Transverse colon (tissue), 4 donors: ENCODE measurements around the gene EHMT2.

Experiments used
- CTCF ChIP-seq, 5 experiments: fragments of 200-600 bp in 3 of 5; fragments of 450-650 bp in 2 of 5; sonication (generic) in 3 of 5; IDR thresholded peaks; 1 replicate in 2 of 5; 2 replicates in 3 of 5; pipeline ENCODE4 v1.5.1; 2016 to 2017; ENCODE audit warnings: antibody characterized with exemption in 5 of 5, inconsistent platforms in 3 of 5, mild to moderate bottlenecking in 2 of 5, moderate library complexity in 1 of 5
- EP300 ChIP-seq: sonication (generic); formaldehyde crosslinking; IDR thresholded peaks from one replicate; pipeline ENCODE4 v1.6.1; 2017; ENCODE audit warnings: antibody characterized with exemption, low read depth
- POLR2A ChIP-seq: fragments of 450-650 bp; IDR thresholded peaks from one replicate; pipeline ENCODE4 v1.6.1; 2016; ENCODE audit warnings: antibody characterized with exemption, mild to moderate bottlenecking, moderate library complexity
- POLR2AphosphoS5 ChIP-seq, 3 donors: sonication (generic); formaldehyde crosslinking; IDR thresholded peaks; one replicate each; pipeline ENCODE4 v1.6.1; 2016; ENCODE audit warnings: antibody characterized with exemption in 3 of 3

GRCh38 chr6:31889331-31889972, 8.0 kb downstream of the EHMT2 start:
- TF ChIP-seq CTCF (IDR thresholded peaks at IDR 0.05) (no peak), POLR2A (no peak), EP300 (no peak), POLR2AphosphoS5 (IDR thresholded peaks at IDR 0.05) (no peak)
